HG03159 (cell line): Measurements from ENCODE around the gene CLCN7.
"Not testable (repeated sequence)": the region's sequence is repeated elsewhere in the genome, so short reads cannot be mapped to it uniquely, and the experiment has no call there.

Experiments used
- ATAC-seq: cut with Tn5 transposase; IDR thresholded peaks from one replicate; pipeline ENCODE4 v1.9.1; 2021; ENCODE audit warnings: mild to moderate bottlenecking, moderate library complexity; ENCODE audit not compliant: unreplicated experiment

The CLCN7 gene

GRCh38 chr16:1447965-1448364 is 26.9 kb downstream of the CLCN7 start:
- ATAC-seq = no peak

GRCh38 chr16:1446296-1447080 is 28.3 kb downstream of the CLCN7 start:
- ATAC-seq = no peak

- ATAC-seq = no peak
Observed at GRCh38 chr16:1445518-1446203, 29.2 kb downstream of the CLCN7 start.

DNA sequence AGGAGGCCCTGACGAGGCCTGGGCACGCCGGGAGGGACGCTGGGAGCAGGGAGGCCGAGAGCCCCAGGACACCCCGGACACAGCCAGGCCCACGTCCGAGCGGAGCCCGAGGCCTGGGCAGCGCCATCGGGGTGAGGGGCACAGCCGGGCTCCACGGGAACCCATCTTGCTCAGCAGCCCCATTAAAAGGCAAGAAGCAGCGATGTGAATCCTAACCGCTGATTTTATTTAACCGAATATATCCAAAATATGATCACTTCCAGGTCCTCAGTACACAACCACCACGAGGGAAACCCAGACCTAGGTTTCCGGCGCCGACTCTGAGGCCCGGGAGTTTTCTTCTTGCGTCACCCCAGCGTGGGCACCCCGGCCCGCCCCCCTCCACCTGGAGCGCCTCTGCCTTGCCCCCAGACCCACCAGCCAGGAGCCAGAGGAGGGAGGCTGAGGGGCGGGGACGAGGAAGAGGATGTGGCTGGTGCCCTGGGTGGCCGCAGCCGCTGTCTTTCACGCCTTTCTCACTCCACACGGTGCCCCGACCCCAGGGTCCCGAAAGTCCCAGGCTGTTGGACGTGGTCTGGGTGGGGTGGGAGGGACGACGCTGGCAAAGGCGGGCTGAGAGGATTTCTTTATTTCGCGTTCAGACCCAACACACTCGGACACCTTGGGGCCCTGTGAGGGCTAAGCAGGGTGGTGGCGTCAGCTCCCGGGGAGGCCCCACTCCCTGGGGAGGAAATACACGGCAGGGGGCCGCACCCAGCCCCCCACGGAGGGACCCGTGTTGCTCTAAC is 29.9 kb downstream of the CLCN7 start:
- ATAC-seq = no peak

DNA sequence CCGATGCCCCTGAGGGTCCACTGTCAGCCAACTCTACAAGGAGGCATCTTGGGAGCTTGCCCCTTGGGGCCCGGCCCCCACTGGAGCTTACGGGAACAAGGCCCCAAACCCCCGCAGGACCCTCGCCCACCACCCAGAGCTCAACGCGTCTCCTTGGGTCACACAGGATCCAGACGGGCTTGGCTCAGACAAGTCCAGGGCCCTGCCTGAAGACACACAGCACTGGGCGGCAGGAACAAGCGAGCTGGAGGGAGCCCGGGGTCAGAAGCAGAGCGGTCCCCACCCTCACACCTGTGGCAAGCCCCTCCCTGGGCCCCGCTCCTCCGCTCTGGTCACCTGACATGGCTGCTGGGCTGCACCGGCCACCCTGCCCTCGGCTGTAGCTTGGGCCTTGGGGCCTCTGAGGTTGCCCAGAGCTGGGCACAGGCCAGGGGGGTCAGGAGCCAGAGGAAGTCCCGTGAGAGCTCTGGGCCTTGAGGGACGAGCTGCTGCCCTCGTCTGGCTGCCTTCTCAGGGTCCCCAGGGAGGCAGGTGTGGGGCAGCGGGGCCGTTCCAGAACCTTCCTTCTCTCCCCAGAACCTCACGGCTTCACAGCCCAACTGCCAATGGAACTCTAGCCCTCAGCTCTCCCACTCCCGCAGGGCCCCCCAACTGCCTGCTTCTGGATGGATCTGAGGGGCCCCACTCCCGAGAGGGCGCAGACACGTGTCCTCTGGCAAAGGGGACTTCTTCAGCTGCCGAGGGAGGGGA is 30.7 kb downstream of the CLCN7 start, which contains the start of gene CCDC154:
Gene CCDC154, minus strand, starts transcription at position 577 of the 750 bp plus-strand sequence. Its CDS starts 234 bp downstream, at position 343.
- ATAC-seq = no peak

GRCh38 chr16:1443403-1443973 is 31.3 kb downstream of the CLCN7 start:
- ATAC-seq = no peak

GRCh38 chr16:1442697-1443096 is 32.1 kb downstream of the CLCN7 start:
- ATAC-seq = no peak

GRCh38 chr16:1441391-1441829 is 33.4 kb downstream of the CLCN7 start:
- ATAC-seq = no peak

GRCh38 chr16:1439699-1440074 is 35.1 kb downstream of the CLCN7 start:
- not testable (repeated sequence) for ATAC-seq

GRCh38 chr16:1439058-1439698 is 35.6 kb downstream of the CLCN7 start:
- no peak for ATAC-seq

DNA sequence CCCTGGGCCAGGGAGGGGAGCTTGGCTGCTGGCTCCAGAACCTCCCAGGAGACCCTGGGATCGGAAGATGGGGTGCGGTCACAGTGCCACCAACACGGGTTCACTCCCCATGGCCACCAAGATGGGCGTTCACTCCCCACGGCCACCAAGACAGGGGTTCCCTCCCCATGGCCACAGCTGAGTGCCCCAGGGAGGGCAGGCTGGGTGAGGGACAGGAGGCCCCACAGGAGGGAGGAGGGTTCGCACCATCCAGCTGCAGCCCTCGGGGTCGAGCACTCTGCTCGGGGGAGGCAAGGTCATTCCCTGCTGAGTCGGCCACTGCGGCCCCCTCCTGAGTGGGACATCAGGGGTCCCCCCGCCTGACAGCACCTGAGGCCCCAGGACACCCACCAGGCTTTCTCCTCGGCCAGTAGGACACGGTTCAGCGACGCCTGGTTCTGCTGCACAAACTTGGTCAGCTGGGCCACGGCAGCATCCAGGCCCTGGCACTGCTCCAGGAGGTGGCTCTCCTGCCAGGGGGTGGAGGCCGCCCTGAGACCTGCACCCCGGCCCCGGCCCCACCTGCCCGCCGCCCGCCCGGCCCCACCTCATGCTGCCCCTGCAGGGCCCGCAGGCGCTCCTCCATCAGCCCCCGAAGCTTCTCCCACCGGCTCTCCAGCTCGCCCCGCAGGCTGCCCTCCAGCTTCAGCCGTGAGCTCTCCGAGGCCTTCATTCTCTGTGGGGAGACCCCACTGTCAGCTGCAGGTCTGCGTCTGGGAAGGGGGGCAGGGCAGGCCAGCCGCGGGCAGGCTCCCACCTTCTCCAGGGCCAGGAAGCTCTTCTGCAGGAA is 36.4 kb downstream of the CLCN7 start:
- ATAC-seq = no peak

GRCh38 chr16:1437606-1438005 is 37.2 kb downstream of the CLCN7 start:
- no peak for ATAC-seq

GRCh38 chr16:1436731-1437355 is 38.0 kb downstream of the CLCN7 start:
- no peak for ATAC-seq

- ATAC-seq = no peak
Observed at GRCh38 chr16:1435921-1436697, 38.7 kb downstream of the CLCN7 start.

DNA sequence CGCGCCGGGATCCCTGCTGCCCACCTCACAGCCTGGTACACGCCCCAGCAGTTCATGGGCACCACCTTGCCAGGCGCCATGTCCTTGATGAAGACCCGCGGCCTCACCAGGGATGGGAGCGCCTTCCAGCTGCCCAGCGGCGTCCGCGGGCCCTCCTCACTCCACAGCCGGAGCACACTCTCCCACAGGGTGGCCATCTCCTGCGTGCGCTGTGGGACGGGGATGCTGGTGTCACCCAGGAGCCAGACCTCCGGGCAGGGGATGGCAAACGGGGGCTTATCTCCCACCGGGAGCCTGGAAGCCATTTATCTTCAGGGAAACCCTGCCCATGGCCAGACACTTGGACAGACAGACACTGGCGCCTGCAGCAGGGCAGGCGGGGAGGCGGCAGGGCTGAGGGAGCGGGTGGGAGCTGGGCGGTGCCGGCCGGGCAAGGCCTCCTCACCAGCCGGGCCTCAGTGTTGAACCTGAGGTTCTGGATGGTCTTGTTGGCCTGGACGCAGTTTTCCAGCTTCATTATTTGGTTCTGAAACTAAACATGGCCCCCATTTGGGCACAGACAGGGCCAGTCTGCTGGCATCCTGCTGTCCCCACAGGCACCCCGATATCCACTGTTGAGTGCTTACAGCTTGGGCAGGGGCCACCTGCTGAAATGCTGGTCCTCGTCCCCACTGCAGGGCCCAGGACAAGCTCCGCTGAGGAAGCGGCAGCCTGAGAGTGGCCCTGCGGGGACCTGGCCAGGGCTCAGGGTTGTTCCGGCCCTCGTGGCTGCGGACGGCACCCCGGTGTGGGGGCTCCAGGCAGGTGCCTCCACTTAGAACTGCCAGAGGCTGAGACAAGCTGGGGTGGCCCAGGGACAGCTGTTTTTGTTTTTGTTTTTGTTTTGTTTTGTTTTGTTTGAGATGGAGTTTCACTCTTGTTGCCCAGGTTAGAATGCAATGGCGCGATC is 39.9 kb downstream of the CLCN7 start:
- no peak for ATAC-seq

- ATAC-seq = no peak
Observed at GRCh38 chr16:1433756-1434155, 41.1 kb downstream of the CLCN7 start.

DNA sequence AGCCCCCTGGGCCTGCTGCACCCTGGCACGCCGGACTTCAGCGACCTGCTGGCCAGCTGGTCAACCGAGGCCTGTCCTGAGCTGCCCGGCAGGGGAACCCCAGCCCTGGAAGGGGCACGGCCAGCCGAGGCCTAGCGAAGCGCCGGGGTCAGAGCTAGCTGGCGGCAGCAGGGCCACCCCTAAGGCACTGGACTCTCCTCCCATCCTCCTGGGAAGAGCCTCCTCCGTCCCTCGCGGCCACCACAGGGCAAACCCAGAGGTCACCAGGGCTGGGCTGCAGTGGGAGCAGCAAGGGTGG is 41.6 kb downstream of the CLCN7 start:
- ATAC-seq = no peak
